MG63 (cell line): ENCODE data around the gene LINGO4. TPM values are rescaled to one million over a fixed set of nuclear protein-coding genes. Genes with fewer than 3 reads are reported as not detected.

ENCODE experiments used
- DNase-seq: peaks from one replicate; pipeline ENCODE4 v3.0.0-alpha.2; 2020
- H3K27me3 ChIP-seq: fragments of 250-450 bp; sonication (Bioruptor Pico); 2 replicates; pipeline ENCODE4 v1.5.1; 2020; ENCODE audit warnings: mild to moderate bottlenecking, moderate library complexity
- H3K36me3 ChIP-seq: fragments of 250-450 bp; sonication (Bioruptor Pico); 2 replicates; pipeline ENCODE4 v1.5.1; 2020; ENCODE audit warnings: mild to moderate bottlenecking, moderate library complexity
- H3K4me3 ChIP-seq: fragments of 250-450 bp; sonication (Bioruptor Pico); 2 replicates; pipeline ENCODE4 v1.5.1; 2020; ENCODE audit warnings: mild to moderate bottlenecking, moderate library complexity
- H3K9me3 ChIP-seq: fragments of 250-450 bp; sonication (Bioruptor Pico); 2 replicates; pipeline ENCODE4 v1.5.1; 2020; ENCODE audit warnings: mild to moderate bottlenecking, moderate library complexity
- total RNA-seq: library from RNA; depleted of rRNA; stranded (reverse); fragments of >200 nt; shearing (Covaris generic); gene quantifications from 2 replicates; pipeline ENCODE4 v1.2.3, GENCODE V29; 2014; ENCODE audit warnings: low replicate concordance; rRNA removed

The LINGO4 gene, protein sequence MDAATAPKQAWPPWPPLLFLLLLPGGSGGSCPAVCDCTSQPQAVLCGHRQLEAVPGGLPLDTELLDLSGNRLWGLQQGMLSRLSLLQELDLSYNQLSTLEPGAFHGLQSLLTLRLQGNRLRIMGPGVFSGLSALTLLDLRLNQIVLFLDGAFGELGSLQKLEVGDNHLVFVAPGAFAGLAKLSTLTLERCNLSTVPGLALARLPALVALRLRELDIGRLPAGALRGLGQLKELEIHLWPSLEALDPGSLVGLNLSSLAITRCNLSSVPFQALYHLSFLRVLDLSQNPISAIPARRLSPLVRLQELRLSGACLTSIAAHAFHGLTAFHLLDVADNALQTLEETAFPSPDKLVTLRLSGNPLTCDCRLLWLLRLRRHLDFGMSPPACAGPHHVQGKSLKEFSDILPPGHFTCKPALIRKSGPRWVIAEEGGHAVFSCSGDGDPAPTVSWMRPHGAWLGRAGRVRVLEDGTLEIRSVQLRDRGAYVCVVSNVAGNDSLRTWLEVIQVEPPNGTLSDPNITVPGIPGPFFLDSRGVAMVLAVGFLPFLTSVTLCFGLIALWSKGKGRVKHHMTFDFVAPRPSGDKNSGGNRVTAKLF
- total RNA-seq: not detected in 2 replicates

DNA sequence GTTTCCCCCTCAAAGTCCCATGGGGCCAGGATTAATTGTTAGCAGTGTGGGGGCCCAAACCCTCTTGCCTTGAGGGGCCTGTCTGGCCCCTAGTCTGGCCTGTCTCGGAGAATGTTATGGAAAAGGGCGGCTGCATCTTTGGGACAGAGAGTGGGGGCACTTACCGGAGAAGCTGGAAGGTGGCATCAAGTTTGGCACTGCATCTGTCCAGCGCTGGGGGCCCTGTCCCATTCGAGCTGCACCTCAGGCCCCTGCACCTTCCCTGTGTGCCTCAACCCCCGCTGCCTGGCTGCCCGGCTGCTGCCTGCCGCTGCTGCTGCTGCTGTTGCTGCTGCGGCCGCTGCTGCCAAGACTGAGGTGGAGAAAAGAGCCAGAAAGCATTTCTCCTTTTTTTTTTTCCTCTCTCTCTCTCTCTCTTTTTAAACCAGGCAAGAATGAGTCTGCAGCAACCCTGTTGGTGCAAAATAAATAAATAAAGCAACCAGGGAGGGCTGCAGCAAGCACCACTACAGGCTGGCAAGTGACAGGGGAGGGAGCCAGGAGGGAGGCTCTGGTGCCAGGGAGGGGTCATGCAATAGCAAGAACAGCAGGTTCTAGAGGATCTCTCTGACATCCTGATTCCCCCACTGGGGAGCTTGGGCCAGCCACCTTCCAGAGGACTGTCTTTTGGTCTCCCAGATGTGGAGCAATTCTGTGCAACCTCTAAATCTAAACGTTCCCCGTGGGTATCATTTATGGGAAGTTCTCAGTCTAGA, at the start of gene LINGO4:
LINGO4 (minus strand) TSS at position 354 of the 755 bp plus-strand sequence. CDS start 2,715 bp downstream, outside the sequence.
- no peak for DNase-seq
- Histone ChIP-seq H3K4me3 (no peak within 1 kb of the TSS), H3K9me3 (no peaks in the 10 kb centered on the region), H3K36me3 (no peaks in the 10 kb centered on the region), H3K27me3 (peaks cover 3% of the 10 kb centered on the region; the same call in 1 of the 2 replicates)

DNA sequence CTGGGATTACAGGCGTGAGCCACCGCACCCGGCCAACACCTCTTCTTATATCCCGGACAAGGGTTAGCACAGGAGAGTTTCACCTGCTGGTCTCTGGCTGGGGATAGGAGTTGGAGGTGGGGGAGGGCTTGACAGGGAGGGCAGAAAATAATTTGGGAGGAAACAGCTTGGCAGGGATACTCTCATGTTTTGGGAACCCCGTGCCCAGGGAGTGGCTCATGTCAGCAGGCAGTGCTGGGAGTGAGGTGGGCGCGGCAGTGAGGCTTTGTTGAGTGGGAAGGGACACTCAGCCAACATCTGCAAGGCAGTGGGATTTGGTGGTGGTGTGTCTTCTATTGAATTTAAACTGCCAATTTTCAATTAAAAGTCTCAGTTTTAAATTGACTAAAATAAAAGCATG, 49.4 kb upstream of the LINGO4 start:
- Histone ChIP-seq H3K4me3 (no peak overlapping the region), H3K36me3 (no peaks in the 10 kb centered on the region), H3K9me3 (no peaks in the 10 kb centered on the region), H3K27me3 (no peaks in the 10 kb centered on the region)
- peak; percentile 23 for DNase-seq

DNA sequence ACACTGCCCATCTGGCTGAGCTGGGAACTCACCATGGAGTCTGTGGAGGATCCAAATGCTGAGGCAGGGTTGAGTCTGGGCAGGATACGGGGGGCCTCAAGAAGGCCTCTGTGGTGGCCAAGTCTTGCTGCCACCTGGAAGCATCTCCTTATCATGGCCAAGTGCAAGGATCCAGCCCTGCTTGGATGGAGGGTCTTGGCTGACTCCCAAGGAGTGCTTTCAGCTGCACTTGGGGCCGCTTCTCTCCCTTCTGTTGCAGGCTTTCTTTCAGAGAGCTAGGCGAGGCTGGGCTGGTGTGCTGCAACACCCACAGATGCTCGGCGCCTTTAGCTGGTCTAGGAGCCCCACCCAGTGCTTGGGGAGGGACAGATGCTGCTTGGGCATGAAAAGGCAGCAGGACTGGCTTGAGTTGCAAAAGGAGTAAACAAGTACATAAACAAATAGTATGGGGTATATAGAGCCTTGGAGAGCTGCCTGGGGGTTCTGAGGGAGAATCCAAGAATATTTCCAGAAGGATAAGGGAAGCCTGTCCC, 48.3 kb upstream of the LINGO4 start, which contains the start of gene THEM5:
THEM5 (minus strand) TSS at position 302 of the 533 bp plus-strand sequence; CDS start at position 155, 147 bp downstream.
- no peak for DNase-seq
- no peaks in the 10 kb centered on the region for H3K27me3 ChIP-seq
- H3K36me3 ChIP-seq: no peaks in the 10 kb centered on the region
- H3K9me3 ChIP-seq: no peaks in the 10 kb centered on the region
- H3K4me3 ChIP-seq: no peak within 1 kb of the TSS

- DNase-seq: no peak
- no peaks in the 10 kb centered on the region for H3K27me3 ChIP-seq
These were observed 47.5 kb upstream of the LINGO4 start for GRCh38 chr1:151852733-151853132.

DNA sequence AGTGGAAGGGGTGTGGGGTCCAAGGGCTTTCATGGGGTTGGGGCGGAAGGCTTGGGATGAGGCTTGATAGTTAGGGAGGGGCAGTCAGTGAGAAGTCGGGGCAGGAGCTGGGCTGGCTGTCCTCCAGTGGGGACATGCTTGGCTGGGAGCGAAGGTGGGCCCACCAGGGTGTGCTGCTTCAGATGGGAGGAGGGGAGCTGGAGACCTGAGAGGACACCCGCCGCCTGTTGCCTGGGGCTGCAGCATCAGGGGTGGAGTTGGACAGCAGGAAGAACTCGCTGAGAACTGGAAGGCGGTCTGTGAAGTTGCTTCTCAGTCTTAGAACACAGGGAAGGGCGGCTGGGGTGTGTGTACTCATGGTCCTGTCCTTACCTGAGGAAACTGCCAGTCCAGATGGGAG, 46.7 kb upstream of the LINGO4 start:
- no peak for DNase-seq
- Histone ChIP-seq H3K36me3 (no peaks in the 10 kb centered on the region), H3K27me3 (no peaks in the 10 kb centered on the region), H3K4me3 (no peak overlapping the region), H3K9me3 (no peaks in the 10 kb centered on the region)

More at GRCh38 chr1:151852733-151853132, 47.5 kb upstream of the LINGO4 start:
- Histone ChIP-seq H3K9me3 (no peaks in the 10 kb centered on the region), H3K4me3 (no peak overlapping the region), H3K36me3 (no peaks in the 10 kb centered on the region)

GRCh38 chr1:151849871-151850270, 44.7 kb upstream of the LINGO4 start:
- H3K9me3 ChIP-seq: no peaks in the 10 kb centered on the region
- no peaks in the 10 kb centered on the region for H3K27me3 ChIP-seq
- no peaks in the 10 kb centered on the region for H3K36me3 ChIP-seq
- H3K4me3 ChIP-seq: no peak overlapping the region
- DNase-seq: no peak

DNA sequence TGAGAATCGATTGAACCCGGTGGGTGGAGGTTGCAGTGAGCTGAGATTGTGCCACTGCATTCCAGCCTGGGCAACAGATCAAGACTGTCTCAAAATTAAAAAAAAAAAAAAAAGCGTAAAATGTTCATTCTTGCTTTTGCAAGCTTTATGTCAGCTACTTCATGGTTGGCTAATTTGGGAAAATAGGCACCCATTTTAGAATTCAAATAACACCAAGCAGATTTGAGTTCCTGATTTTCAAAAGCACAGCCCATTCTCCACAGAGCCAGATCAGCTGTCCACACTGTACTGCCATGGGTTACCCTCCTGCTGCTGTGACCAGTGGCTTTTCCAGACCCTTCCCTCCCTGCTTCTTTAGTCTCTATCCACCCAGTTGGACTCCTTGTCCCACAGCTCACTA, 43.9 kb upstream of the LINGO4 start:
- DNase-seq: no peak

DNA sequence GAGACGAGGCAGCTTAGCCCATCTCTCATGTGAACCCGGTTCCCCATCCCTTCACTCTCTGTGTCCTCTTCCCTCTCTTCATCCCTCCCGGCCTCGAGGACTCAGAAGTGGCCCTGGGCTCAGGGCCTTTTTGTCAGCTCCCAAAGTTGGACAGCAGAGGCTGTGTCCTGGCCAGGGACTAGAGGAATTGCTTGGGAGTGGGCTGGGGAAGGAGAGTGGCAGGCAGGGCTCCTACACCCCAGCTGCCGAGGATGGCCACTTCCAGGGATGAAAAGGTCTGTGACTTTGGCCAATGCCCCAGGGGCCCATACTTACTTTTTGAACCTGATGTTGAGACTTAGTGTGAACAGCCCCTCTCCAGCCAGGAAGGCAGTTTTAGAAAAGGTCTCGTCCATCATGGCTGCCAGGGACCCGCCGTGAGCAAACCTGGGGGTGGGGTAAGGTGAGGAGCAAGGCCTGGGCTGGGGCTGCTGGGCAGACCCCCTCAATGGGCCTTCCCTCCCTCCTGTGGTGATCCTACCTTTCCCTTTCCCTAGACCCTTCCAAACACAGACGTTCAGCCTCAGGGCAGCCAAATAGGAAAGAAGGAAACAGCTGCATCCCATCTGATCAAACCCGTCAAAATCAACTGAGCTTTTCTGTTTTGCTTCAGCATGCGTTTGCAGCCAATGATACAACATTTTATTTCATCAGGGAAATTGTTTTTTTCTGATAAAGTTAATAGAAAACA, 42.8 kb upstream of the LINGO4 start:
- Histone ChIP-seq H3K27me3 (no peaks in the 10 kb centered on the region), H3K9me3 (no peaks in the 10 kb centered on the region), H3K36me3 (no peaks in the 10 kb centered on the region), H3K4me3 (no peak overlapping the region)
- DNase-seq: no peak

More for the DNA sequence above, 43.9 kb upstream of the LINGO4 start:
- no peak overlapping the region for H3K4me3 ChIP-seq
- no peaks in the 10 kb centered on the region for H3K27me3 ChIP-seq
- H3K36me3 ChIP-seq: no peaks in the 10 kb centered on the region
- no peaks in the 10 kb centered on the region for H3K9me3 ChIP-seq

- no peaks in the 10 kb centered on the region for H3K9me3 ChIP-seq
- H3K36me3 ChIP-seq: no peaks in the 10 kb centered on the region
- no peak for DNase-seq
- H3K4me3 ChIP-seq: no peak overlapping the region
- H3K27me3 ChIP-seq: no peaks in the 10 kb centered on the region
These were observed 41.5 kb upstream of the LINGO4 start for GRCh38 chr1:151846686-151847237.

- H3K4me3 ChIP-seq: no peak overlapping the region
- H3K27me3 ChIP-seq: no peaks in the 10 kb centered on the region
- no peaks in the 10 kb centered on the region for H3K9me3 ChIP-seq
- peak; percentile 76 for DNase-seq
- H3K36me3 ChIP-seq: no peaks in the 10 kb centered on the region
These were observed 40.9 kb upstream of the LINGO4 start for GRCh38 chr1:151846062-151846568.

DNA sequence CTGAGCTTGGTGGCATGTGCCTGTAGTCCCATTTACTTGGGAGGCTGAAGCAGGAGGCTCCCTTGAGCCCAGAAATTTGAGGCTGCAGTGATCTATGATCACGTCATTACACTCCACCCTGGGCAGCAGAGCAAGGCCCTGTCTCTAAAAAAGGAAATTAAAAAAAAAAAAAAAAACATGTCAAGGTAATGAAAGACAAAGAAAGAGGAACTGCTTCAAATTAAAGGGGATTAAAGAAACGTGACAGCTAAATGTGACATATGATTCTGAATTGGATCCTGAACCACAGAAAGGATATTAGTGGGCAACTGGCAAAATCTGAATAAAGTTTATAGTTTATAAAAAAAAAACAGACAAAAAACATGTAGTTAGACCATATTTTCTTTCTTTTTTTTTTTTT, 38.2 kb upstream of the LINGO4 start:
- Histone ChIP-seq H3K36me3 (no peaks in the 10 kb centered on the region), H3K27me3 (no peaks in the 10 kb centered on the region), H3K4me3 (no peak overlapping the region), H3K9me3 (no peaks in the 10 kb centered on the region)
- DNase-seq: no peak

DNA sequence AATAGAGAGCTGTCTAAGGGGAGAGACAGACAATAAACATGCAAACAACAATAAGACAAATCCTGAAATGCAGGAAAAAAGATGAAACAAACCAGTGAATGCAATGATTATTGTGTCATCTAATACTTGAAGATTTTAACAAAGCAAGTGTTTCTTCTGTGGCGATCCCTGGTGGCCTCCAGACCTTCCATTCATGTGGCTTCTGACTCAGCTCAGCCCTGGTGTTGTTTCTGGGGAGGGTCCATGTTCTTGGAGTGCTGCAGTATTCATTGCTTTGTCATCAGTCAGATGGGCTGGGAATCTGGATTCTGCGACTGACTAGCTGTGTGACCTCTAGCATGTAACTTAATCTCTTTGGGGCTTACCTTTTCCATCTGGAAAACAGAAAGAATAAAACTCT, 35.9 kb upstream of the LINGO4 start:
- no peaks in the 10 kb centered on the region for H3K36me3 ChIP-seq
- H3K4me3 ChIP-seq: no peak overlapping the region
- H3K27me3 ChIP-seq: no peaks in the 10 kb centered on the region
- H3K9me3 ChIP-seq: no peaks in the 10 kb centered on the region
- peak; percentile 80 for DNase-seq

- Histone ChIP-seq H3K4me3 (no peak overlapping the region), H3K9me3 (no peaks in the 10 kb centered on the region), H3K36me3 (no peaks in the 10 kb centered on the region), H3K27me3 (no peaks in the 10 kb centered on the region)
- no peak for DNase-seq
These were observed 35.2 kb upstream of the LINGO4 start for GRCh38 chr1:151840421-151840820.

DNA sequence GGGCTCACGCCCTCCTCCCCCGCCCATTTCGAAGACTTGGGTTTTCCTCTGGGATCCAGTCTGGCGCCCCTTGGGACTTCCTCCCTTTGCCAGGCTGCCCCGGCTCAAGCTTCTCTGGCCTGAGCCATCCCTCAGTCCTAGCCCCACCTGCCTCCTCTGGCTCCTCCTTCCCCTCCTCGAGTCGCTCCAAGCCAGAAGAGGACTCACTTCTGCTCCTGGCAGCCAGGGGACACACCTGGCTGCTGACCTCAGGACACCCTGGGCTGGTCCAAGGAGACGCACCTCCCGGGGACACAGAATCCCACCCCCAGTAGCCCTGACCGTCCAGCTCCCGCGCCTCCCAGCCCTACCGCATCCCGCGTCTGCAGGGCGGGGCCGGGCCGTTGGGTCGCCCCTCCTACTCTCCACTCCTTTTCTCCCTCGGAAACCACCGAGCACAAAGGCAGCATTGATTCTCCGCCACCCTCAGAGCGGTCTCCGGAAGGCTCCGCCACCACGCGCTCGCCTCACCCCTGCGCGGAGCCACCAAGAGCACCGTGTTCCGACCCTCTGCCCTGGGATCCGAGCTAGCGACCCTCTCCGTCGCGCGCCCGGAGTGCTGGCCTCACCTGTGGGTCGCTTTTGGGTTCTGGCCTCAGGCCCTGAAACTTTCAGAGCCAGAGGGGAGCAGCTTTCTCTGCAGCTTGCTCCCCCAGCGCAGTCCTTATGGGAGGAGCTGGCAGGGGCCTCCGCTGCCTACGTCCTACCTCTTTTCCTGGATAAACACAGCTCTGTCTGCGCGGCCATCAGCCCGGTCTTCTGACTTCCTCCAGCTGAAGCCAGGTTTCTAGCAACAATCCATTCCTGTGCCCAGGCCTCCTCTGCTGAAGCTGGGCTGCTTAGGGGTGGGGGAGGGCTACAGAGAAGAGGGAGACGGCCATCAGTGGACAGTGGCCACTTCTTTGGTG, 34.5 kb upstream of the LINGO4 start, which contains the start of gene C2CD4D:
C2CD4D (minus strand) TSS at position 364 of the 947 bp plus-strand sequence. CDS start 831 bp downstream, outside the sequence.
- Histone ChIP-seq H3K36me3 (no peaks in the 10 kb centered on the region), H3K27me3 (no peaks in the 10 kb centered on the region), H3K9me3 (no peaks in the 10 kb centered on the region), H3K4me3 (no peak within 1 kb of the TSS)
- no peak for DNase-seq

DNA sequence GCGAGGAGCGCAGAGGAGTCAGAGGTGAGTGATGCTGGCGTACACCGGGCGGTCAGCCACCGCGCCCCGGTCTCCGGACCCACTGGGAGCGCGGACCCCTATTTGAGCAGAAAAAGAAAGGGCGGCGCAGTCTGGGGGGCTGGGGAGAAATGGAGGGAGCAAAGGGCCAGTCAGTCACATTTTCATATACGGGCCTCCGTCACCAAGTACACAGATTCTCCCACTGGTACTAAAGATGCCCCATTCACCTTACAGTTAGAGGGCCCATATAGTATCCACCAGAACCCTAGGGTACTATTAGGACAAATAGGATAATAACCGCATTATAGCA, 33.8 kb upstream of the LINGO4 start:
- no peak overlapping the region for H3K4me3 ChIP-seq
- no peaks in the 10 kb centered on the region for H3K36me3 ChIP-seq
- no peak for DNase-seq
- H3K9me3 ChIP-seq: no peaks in the 10 kb centered on the region
- H3K27me3 ChIP-seq: no peaks in the 10 kb centered on the region
